GM06990 (cell line): ENCODE measurements around the gene SYT2.

Experiments used
- DNase-seq: peaks from one replicate; pipeline ENCODE4 v3.0.0-alpha.2; 2011; ENCODE audit not compliant: insufficient read length; ENCODE audit errors: extremely low read depth
- H3K27me3 ChIP-seq: replicated peaks from 2 replicates; pipeline ENCODE4 v1.6.0; 2011; ENCODE audit warnings: low read length; ENCODE audit not compliant: control insufficient read depth, insufficient read depth
- H3K36me3 ChIP-seq: 2 replicates; pipeline ENCODE4 v1.5.1; 2011; ENCODE audit warnings: low read length; ENCODE audit not compliant: control insufficient read depth, insufficient read depth
- H3K4me3 ChIP-seq: replicated peaks from 2 replicates; pipeline ENCODE4 v1.5.1; 2011; ENCODE audit warnings: low read depth, mild to moderate bottlenecking, control low read depth, low read length
- TF ChIP-seq, protein P1 (sequence below): IDR thresholded peaks from 2 replicates; pipeline ENCODE4 v1.5.1; 2011; ENCODE audit warnings: low read length, control low read depth, mild to moderate bottlenecking, inconsistent platforms; ENCODE audit not compliant: insufficient read depth, poor library complexity, severe bottlenecking

Gene SYT2

DNA sequence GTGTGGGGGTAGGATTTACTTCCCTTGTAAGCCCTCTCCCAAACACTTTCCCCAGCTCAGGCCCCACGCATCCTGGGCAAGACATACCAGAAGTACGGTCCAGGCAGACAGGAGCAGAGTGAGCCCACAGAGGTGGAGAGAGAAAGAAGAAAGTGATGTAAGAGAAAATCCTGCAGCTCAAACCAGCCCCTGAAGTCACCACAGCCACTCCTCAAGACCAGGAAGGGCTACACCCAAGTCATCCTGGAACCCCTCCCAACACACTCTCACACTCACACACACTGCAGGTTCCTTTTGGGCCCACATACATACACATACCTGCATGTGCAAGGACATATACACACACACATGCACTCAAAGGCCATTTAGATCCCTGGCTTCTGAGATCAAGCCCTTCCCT, 106.8 kb downstream of the SYT2 start:
- no peak overlapping the region for H3K4me3 ChIP-seq
- H3K36me3 ChIP-seq, result no peaks in the 10 kb centered on the region
- no peak for DNase-seq
- no peaks in the 10 kb centered on the region for H3K27me3 ChIP-seq
- TF ChIP-seq, protein P1, sequence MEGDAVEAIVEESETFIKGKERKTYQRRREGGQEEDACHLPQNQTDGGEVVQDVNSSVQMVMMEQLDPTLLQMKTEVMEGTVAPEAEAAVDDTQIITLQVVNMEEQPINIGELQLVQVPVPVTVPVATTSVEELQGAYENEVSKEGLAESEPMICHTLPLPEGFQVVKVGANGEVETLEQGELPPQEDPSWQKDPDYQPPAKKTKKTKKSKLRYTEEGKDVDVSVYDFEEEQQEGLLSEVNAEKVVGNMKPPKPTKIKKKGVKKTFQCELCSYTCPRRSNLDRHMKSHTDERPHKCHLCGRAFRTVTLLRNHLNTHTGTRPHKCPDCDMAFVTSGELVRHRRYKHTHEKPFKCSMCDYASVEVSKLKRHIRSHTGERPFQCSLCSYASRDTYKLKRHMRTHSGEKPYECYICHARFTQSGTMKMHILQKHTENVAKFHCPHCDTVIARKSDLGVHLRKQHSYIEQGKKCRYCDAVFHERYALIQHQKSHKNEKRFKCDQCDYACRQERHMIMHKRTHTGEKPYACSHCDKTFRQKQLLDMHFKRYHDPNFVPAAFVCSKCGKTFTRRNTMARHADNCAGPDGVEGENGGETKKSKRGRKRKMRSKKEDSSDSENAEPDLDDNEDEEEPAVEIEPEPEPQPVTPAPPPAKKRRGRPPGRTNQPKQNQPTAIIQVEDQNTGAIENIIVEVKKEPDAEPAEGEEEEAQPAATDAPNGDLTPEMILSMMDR, result no peak

DNA sequence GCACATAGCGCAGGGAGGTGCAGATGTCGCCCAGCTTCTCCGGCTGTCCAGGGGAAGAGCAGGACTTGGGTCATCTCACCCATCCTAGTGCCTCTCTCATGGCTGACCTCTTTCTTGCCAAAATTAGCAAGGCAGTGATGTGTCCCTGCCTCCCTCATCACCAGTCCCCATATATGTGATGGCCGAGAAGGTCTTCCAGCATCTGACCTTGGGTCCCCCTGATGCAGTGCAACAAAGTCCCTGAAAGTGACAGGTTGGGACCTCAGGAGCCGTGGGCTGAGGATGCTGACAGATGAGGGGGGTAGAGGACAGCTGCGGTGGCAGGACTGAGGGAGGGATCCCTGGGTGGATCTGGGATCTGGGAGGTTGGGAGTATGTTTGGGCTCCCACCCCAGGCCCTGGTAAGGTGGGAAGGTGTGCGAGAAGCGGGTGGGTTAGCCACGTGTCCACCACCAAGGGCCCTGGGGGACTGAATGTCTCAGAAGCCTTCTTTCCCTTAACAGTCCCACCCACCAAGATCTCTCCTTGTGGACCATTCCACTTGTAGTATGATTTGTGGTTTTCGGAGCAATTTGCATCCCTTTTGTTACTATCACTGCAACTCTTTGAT, 109.7 kb downstream of the SYT2 start:
- Histone ChIP-seq H3K36me3 (no peaks in the 10 kb centered on the region), H3K27me3 (no peaks in the 10 kb centered on the region; the same call in 1 of the 2 replicates), H3K4me3 (no peak overlapping the region)
- TF ChIP-seq, protein P1, result no peak
- peak; percentile 25 for DNase-seq

DNA sequence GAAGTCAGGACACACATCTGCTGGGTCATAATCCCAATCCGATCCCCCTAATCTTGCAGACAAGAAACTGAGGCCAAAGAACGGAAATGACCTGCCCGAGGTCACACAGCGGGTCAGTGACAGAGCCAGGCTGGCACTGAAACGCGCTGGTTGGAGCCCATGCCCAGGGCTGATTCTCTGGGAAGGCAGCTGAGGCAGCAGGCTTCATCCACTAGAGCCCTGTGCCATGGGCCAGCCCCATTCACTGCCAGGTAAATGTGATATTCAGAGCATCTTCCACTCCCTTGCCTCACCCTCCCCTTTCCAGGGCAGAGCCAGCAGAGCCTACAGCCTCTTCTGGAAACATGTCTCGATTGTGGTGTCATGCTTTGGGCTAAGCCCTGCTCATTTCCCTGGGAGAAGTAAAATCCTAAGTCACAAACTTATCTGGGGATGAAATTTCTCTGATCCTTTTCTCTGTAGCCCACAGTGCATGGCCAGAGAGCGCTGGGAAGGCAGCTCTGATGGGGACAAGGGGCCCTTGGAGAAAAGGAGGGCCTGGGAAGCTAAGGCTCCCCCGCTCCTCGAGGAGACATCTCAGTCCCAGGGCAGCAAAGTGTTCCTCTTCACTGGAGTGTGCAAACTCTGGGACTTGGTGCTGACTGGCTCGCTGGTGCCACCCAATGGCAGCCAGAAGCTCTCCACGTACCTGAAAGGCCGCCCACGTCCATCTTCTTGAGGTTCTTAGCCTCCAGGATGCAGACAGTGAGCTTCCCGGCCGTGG, 110.4 kb downstream of the SYT2 start:
- no peak overlapping the region for H3K4me3 ChIP-seq
- no peaks in the 10 kb centered on the region for H3K36me3 ChIP-seq
- no peak for DNase-seq
- no peaks in the 10 kb centered on the region; the same call in 1 of the 2 replicates for H3K27me3 ChIP-seq
- TF ChIP-seq, protein P1, result peak; percentile 90

DNA sequence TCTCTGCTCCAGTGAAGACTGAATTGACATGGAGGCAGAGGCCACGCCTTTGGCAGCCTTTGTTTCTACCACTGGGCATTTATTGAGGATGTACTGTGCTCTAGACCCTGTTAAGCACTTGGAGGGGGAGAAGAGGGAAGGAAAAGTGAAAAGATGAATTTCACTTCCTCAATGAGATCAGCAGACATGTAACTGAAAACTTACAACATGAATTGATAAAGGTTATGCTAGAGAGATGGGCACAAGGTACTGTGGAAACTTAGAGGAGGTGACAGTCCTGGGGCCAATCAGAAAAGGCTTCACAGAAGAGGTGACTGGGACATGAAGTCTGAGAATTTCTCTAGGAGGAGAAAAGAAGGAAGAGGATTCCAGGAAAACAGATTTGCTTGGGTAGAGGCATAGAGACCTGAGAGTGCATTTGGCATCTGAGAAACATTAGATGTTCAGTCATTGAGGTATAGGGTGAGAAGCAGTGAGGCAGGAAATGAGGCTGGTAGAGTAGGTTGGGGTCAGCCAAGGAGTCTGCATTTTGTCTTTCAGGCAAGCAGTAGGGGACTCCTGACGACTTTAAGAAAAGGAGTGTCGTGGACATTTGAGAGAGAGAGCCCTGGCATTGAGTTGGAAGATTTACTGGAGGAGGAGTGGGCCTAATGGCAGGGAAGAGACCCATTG, 113.0 kb downstream of the SYT2 start:
- Histone ChIP-seq H3K27me3 (no peaks in the 10 kb centered on the region; the same call in 1 of the 2 replicates), H3K4me3 (no peak overlapping the region), H3K36me3 (no peaks in the 10 kb centered on the region)
- TF ChIP-seq, protein P1, result no peak
- DNase-seq, result no peak

DNA sequence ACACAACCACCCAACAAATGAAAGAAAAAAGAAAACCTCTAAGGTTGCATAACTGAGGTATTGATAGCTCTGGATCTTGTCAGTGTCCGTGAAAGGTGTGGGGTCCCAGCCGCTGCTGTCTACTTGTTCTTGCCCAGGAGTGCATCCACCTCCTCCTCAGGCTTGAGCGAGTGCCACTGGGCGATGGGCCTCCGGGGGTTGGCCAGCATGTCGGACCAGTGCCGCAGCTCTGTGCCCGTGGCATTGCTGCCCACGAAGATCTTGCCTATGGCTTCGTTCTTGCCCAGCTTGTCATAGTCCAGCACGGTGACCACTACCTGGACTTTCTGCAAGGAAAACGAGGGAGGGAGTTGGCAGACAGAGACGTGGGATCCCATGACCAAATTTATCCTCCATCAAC, 113.6 kb downstream of the SYT2 start:
- no peak overlapping the region for H3K4me3 ChIP-seq
- H3K36me3 ChIP-seq, result no peaks in the 10 kb centered on the region
- H3K27me3 ChIP-seq, result no peaks in the 10 kb centered on the region; the same call in 1 of the 2 replicates
- DNase-seq, result no peak
- TF ChIP-seq, protein P1, result no peak
